HEK293 (cell line): ENCODE data around the gene C4orf50.

Experiments used
- ATF2 ChIP-seq: fragments of 450-650 bp; formaldehyde crosslinking; IDR thresholded peaks from 2 replicates; pipeline ENCODE4 v1.5.1; 2016; ENCODE audit warnings: missing biosample characterization, missing genetic modification characterization, low read depth
- CTCF ChIP-seq: fragments of 450-650 bp; formaldehyde crosslinking; IDR thresholded peaks from 2 replicates; pipeline ENCODE4 v1.5.1; 2016; ENCODE audit warnings: missing biosample characterization, missing genetic modification characterization
- GFI1B ChIP-seq: fragments of 450-650 bp; formaldehyde crosslinking; IDR thresholded peaks from 2 replicates; pipeline ENCODE4 v1.5.1; 2016; ENCODE audit warnings: missing biosample characterization, missing genetic modification characterization
- HOXC10 ChIP-seq: sonication (generic); formaldehyde crosslinking; IDR thresholded peaks from 2 replicates; pipeline ENCODE4 v1.8.1; 2023; ENCODE audit warnings: mild to moderate bottlenecking, missing genetic modification reagents
- SALL2 ChIP-seq: fragments of 450-650 bp; formaldehyde crosslinking; IDR thresholded peaks from 2 replicates; pipeline ENCODE4 v1.5.0; 2017; ENCODE audit warnings: missing biosample characterization, mild to moderate bottlenecking, missing genetic modification characterization, borderline replicate concordance
- YY1 ChIP-seq: fragments of 450-650 bp; formaldehyde crosslinking; IDR thresholded peaks from 2 replicates; pipeline ENCODE4 v1.5.1; 2018; ENCODE audit warnings: missing biosample characterization, missing genetic modification characterization
- ZBTB17 ChIP-seq: fragments of 450-650 bp; formaldehyde crosslinking; IDR thresholded peaks from 2 replicates; pipeline ENCODE4 v1.5.1; 2016; ENCODE audit warnings: missing biosample characterization, missing genetic modification characterization
- ZBTB7A ChIP-seq: fragments of 450-650 bp; formaldehyde crosslinking; IDR thresholded peaks from 2 replicates; pipeline ENCODE4 v1.5.1; 2016; ENCODE audit warnings: low read depth, missing biosample characterization, missing genetic modification characterization
- ZNF114 ChIP-seq: fragments of 450-650 bp; formaldehyde crosslinking; IDR thresholded peaks from 2 replicates; pipeline ENCODE4 v1.5.0; 2017; ENCODE audit warnings: missing biosample characterization, missing genetic modification characterization
- ZNF121 ChIP-seq: fragments of 450-650 bp; formaldehyde crosslinking; IDR thresholded peaks from 2 replicates; pipeline ENCODE4 v1.5.1; 2016; ENCODE audit warnings: missing biosample characterization, missing genetic modification characterization
- ZNF155 ChIP-seq: fragments of 450-650 bp; formaldehyde crosslinking; IDR thresholded peaks from 2 replicates; pipeline ENCODE4 v1.5.1; 2016; ENCODE audit warnings: missing biosample characterization, missing genetic modification characterization
- ZNF341 ChIP-seq: fragments of 450-650 bp; formaldehyde crosslinking; IDR thresholded peaks from 2 replicates; pipeline ENCODE4; 2016; ENCODE audit warnings: low read depth, missing biosample characterization, missing genetic modification characterization
- ZNF585B ChIP-seq: fragments of 450-650 bp; formaldehyde crosslinking; IDR thresholded peaks from 2 replicates; pipeline ENCODE4 v1.5.1; 2016; ENCODE audit warnings: missing biosample characterization, missing genetic modification characterization

- TF ChIP-seq ZNF121 (tag by site-specific recombination) (no peak), CTCF (no peak), ATF2 (no peak), HOXC10 (CRISPR knock-in tag) (no peak), ZNF585B (no peak), ZNF114 (tag by site-specific recombination) (no peak), GFI1B (no peak), YY1 (tag by site-specific recombination) (no peak), SALL2 (tag by site-specific recombination) (no peak), ZBTB17 (no peak), ZNF155 (tag by site-specific recombination) (no peak), ZNF341 (tag by site-specific recombination) (no peak), ZBTB7A (tag by site-specific recombination) (no peak)
Observed at GRCh38 chr4:5917672-5918071, 100.6 kb downstream of the C4orf50 start.
